Lower leg skin (tissue), 3 donors: ENCODE measurements around the gene CAPG.

Experiments used
- CTCF ChIP-seq, 3 donors: fragments of 450-650 bp; IDR thresholded peaks; one replicate each; pipeline ENCODE4 v1.5.1; 2016; ENCODE audit warnings: antibody characterized with exemption in 3 of 3, mild to moderate bottlenecking in 3 of 3, moderate library complexity in 2 of 3
- POLR2A ChIP-seq, 2 donors: fragments of 450-650 bp; IDR thresholded peaks; one replicate each; pipeline ENCODE4 v1.6.1; 2016 to 2017; ENCODE audit warnings: antibody characterized with exemption in 2 of 2, mild to moderate bottlenecking in 1 of 2, moderate library complexity in 1 of 2

DNA sequence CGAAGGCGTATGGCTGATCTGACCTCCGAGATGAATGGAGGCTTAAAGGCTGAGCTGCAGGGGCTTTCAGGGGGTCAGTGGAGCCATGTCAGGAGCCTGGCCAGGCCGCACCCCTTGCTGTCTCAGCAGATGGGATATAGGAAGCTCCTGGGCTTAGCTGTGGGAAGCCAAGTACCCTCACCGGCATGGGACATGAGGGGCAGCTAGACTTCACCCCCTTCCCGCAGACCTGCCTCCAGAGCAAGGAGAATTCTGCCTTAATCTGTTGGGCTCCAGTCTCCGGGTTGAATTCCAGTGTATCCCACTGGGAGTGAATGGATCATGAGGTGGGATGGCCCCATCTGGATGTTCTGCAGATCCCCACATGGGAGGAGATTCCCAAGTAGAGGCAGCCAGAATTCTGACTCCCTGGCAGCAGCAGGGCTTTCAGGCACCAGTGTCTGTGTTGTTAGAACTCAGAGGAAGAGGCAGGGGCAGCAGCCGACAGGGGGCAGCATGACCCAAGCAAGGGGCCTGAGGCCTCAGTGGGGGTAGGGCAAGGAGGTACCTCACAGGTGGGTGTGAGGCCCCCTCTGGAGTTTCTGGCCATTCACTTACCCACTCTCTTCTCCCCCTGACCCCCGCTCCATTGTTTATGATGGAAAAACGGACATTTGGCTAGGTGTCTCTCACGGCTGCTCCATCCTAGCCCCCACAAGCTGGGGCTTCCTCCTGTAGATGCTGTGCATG, 19.1 kb downstream of the CAPG start:
- TF ChIP-seq CTCF (IDR thresholded peaks at IDR 0.05) (no peak), POLR2A (IDR thresholded peaks at IDR 0.05) (no peak)
